NT2/D1 (cell line): Measurements from ENCODE around the gene MLLT6.

ENCODE experiments used
- SUZ12 ChIP-seq: IDR thresholded peaks from 2 replicates; pipeline ENCODE4 v1.6.1; 2011; ENCODE audit not compliant: insufficient read length, insufficient read depth; ENCODE audit errors: extremely low read depth
- YY1 ChIP-seq: IDR thresholded peaks from 2 replicates; pipeline ENCODE4 v1.6.1; 2011; ENCODE audit not compliant: insufficient read length, insufficient read depth
- ZNF274 ChIP-seq: IDR thresholded peaks from 2 replicates; pipeline ENCODE4 v1.6.1; 2011; ENCODE audit warnings: mild to moderate bottlenecking, low read depth, low read length

- no peak for TF ChIP-seq SUZ12
- TF ChIP-seq ZNF274, result no peak
- TF ChIP-seq YY1, result no peak
These were observed 28.4 kb downstream of the MLLT6 start for GRCh38 chr17:38733282-38733981.
